HG03460 (cell line): ENCODE data around the gene SEC62.

Source experiments
- ATAC-seq: cut with Tn5 transposase; IDR thresholded peaks from one replicate; pipeline ENCODE4 v1.9.1; 2021; ENCODE audit not compliant: unreplicated experiment

Gene SEC62

GRCh38 chr3:169966951-169967915 lies 626 bp downstream of the SEC62 start:
- ATAC-seq, result peak; percentile 41

- no peak for ATAC-seq
Measured at GRCh38 chr3:169968224-169968885, 1.7 kb downstream of the SEC62 start.

- ATAC-seq, result no peak
Measured at GRCh38 chr3:169969174-169970095, 2.8 kb downstream of the SEC62 start.

GRCh38 chr3:169970847-169971246 lies 4.2 kb downstream of the SEC62 start:
- ATAC-seq, result no peak

- ATAC-seq, result no peak
Measured at GRCh38 chr3:169971522-169971921, 4.9 kb downstream of the SEC62 start.

GRCh38 chr3:169980055-169980454 lies 13.4 kb downstream of the SEC62 start:
- no peak for ATAC-seq

GRCh38 chr3:169984292-169984691 lies 17.7 kb downstream of the SEC62 start:
- no peak for ATAC-seq

GRCh38 chr3:169990431-169990830 lies 23.8 kb downstream of the SEC62 start:
- no peak for ATAC-seq

GRCh38 chr3:169992156-169992555 lies 25.5 kb downstream of the SEC62 start:
- no peak for ATAC-seq

GRCh38 chr3:169992781-169993180 lies 26.2 kb downstream of the SEC62 start:
- no peak for ATAC-seq

GRCh38 chr3:169993761-169994160 lies 27.2 kb downstream of the SEC62 start:
- ATAC-seq, result no peak

GRCh38 chr3:169996063-169996462 lies 29.5 kb downstream of the SEC62 start:
- no peak for ATAC-seq

GRCh38 chr3:169998668-169999131 lies 32.1 kb downstream of the SEC62 start:
- ATAC-seq, result no peak

GRCh38 chr3:169999433-169999832 lies 32.8 kb downstream of the SEC62 start:
- peak; percentile 94 for ATAC-seq

GRCh38 chr3:170000051-170000450 lies 33.4 kb downstream of the SEC62 start:
- ATAC-seq, result no peak

- ATAC-seq, result no peak
Measured at GRCh38 chr3:170002231-170002630, 35.6 kb downstream of the SEC62 start.

GRCh38 chr3:170002879-170003278 lies 36.3 kb downstream of the SEC62 start:
- no peak for ATAC-seq

GRCh38 chr3:170003881-170004356 lies 37.3 kb downstream of the SEC62 start:
- no peak for ATAC-seq

- peak; percentile 89 for ATAC-seq
Measured at GRCh38 chr3:170007031-170007663, 40.5 kb downstream of the SEC62 start.

GRCh38 chr3:170010498-170010897 lies 43.9 kb downstream of the SEC62 start:
- ATAC-seq, result no peak
